Astrocyte (in vitro differentiated cells and primary cell): ENCODE data around the gene DSE. TPM values are rescaled to one million over a fixed set of nuclear protein-coding genes. Genes with fewer than 3 reads are reported as not detected.
"Not testable (repeated sequence)": the region's sequence is repeated elsewhere in the genome, so short reads cannot be mapped to it uniquely, and the experiment has no call there.

Experiments used
- DNase-seq: peaks from one replicate; pipeline ENCODE4 v3.0.0-alpha.2; 2010; ENCODE audit warnings: low read depth
- FAIRE-seq: peaks from 2 replicates; lab custom pipeline; 2011; peaks lifted over from hg19 to GRCh38; lab: Jason Lieb, UNC
- H2AFZ ChIP-seq: 2 replicates; pipeline ENCODE4 v1.6.0; 2012; ENCODE audit warnings: low read depth, low read length, inconsistent platforms
- H3K27ac ChIP-seq: 2 replicates; pipeline ENCODE4 v1.5.1; 2011; ENCODE audit warnings: low read depth, low read length, inconsistent platforms
- H3K27me3 ChIP-seq: 2 replicates; pipeline ENCODE4 v1.6.0; 2011; ENCODE audit warnings: low read length, inconsistent platforms; ENCODE audit not compliant: insufficient read depth
- H3K36me3 ChIP-seq: 2 replicates; pipeline ENCODE4 v1.5.1; 2011; ENCODE audit warnings: low read length, inconsistent platforms; ENCODE audit not compliant: insufficient read depth
- H3K4me1 ChIP-seq: 2 replicates; pipeline ENCODE4 v1.5.1; 2011; ENCODE audit warnings: low read length, inconsistent platforms; ENCODE audit not compliant: insufficient read depth
- H3K4me2 ChIP-seq: 2 replicates; pipeline ENCODE4 v1.6.0; 2012; ENCODE audit warnings: low read length, inconsistent platforms
- H3K4me3 ChIP-seq: 2 replicates; pipeline ENCODE4 v1.5.1; 2011; ENCODE audit warnings: low read depth, mild to moderate bottlenecking, low read length, inconsistent platforms; ENCODE audit not compliant: insufficient read depth
- H3K79me2 ChIP-seq: 2 replicates; pipeline ENCODE4 v1.6.0; 2012; ENCODE audit warnings: mild to moderate bottlenecking, low read length, inconsistent platforms; ENCODE audit not compliant: insufficient read depth
- H3K9ac ChIP-seq: 2 replicates; pipeline ENCODE4 v1.6.0; 2012; ENCODE audit warnings: mild to moderate bottlenecking, low read length, inconsistent platforms
- H3K9me3 ChIP-seq: 2 replicates; pipeline ENCODE4 v1.5.1; 2012; ENCODE audit warnings: low read depth, mild to moderate bottlenecking, low read length, inconsistent platforms; ENCODE audit not compliant: insufficient read depth
- H4K20me1 ChIP-seq: 2 replicates; pipeline ENCODE4 v1.6.0; 2012; ENCODE audit warnings: low read length, inconsistent platforms; ENCODE audit not compliant: insufficient read depth
- H3K27ac Mint-ChIP-seq: one replicate; pipeline ENCODE4 v1.8.0; 2021; ENCODE audit warnings: mild to moderate bottlenecking, mixed read lengths; ENCODE audit not compliant: unreplicated experiment
- H3K27me3 Mint-ChIP-seq: one replicate; pipeline ENCODE4 v1.8.0; 2021; ENCODE audit warnings: low read depth, mixed read lengths; ENCODE audit not compliant: unreplicated experiment
- H3K36me3 Mint-ChIP-seq: one replicate; pipeline ENCODE4 v1.8.0; 2021; ENCODE audit warnings: low read depth, mixed read lengths; ENCODE audit not compliant: unreplicated experiment
- H3K4me1 Mint-ChIP-seq: one replicate; pipeline ENCODE4 v1.8.0; 2021; ENCODE audit warnings: low read depth, mixed read lengths; ENCODE audit not compliant: unreplicated experiment
- H3K4me3 Mint-ChIP-seq: one replicate; pipeline ENCODE4 v1.8.0; 2021; ENCODE audit warnings: mild to moderate bottlenecking, moderate library complexity, mixed read lengths; ENCODE audit not compliant: unreplicated experiment
- H3K9me3 Mint-ChIP-seq: one replicate; pipeline ENCODE4 v1.8.0; 2021; ENCODE audit warnings: mild to moderate bottlenecking, mixed read lengths; ENCODE audit not compliant: unreplicated experiment
- CTCF ChIP-seq: IDR thresholded peaks from 2 replicates; pipeline ENCODE4 v1.5.1; 2011; ENCODE audit warnings: low read depth, mild to moderate bottlenecking, inconsistent platforms, low read length, moderate library complexity; ENCODE audit not compliant: insufficient read depth
- EZH2 ChIP-seq: IDR thresholded peaks from 2 replicates; pipeline ENCODE4 v1.6.1; 2012; ENCODE audit warnings: mild to moderate bottlenecking, low read length, inconsistent platforms; ENCODE audit not compliant: insufficient read depth
- total RNA-seq: library from RNA; stranded (reverse); gene quantifications from 2 replicates; pipeline ENCODE4 v1.2.1, GENCODE V29; 2021

DSE gene
- total RNA-seq, 1 donor from 2014 or later, result 83.2 TPM

- no peak overlapping the region for H3K4me3 ChIP-seq
- no peak overlapping the region for H3K4me3 Mint-ChIP-seq
- H2AFZ ChIP-seq, result no peak overlapping the region
- H3K9me3 Mint-ChIP-seq, result peaks cover 3% of the 10 kb centered on the region
- H4K20me1 ChIP-seq, result no peaks in the 10 kb centered on the region
- H3K4me1 Mint-ChIP-seq, result peaks cover 8% of the 10 kb centered on the region
- no peaks in the 10 kb centered on the region for H3K36me3 ChIP-seq
- no peak overlapping the region for H3K27ac Mint-ChIP-seq
- H3K9me3 ChIP-seq, result no peaks in the 10 kb centered on the region
- H3K4me2 ChIP-seq, result no peak overlapping the region
- H3K27me3 ChIP-seq, result no peaks in the 10 kb centered on the region
- no peaks in the 10 kb centered on the region for H3K4me1 ChIP-seq
- TF ChIP-seq EZH2 (no peak), CTCF (no peak)
- H3K79me2 ChIP-seq, result no peaks in the 10 kb centered on the region
- no peak overlapping the region for H3K27ac ChIP-seq
- no peaks in the 10 kb centered on the region for H3K27me3 Mint-ChIP-seq
- FAIRE-seq (no peak), DNase-seq (no peak)
- H3K36me3 Mint-ChIP-seq, result peaks cover 2% of the 10 kb centered on the region
- no peak overlapping the region for H3K9ac ChIP-seq
These were observed 40.2 kb upstream of the DSE start for GRCh38 chr6:116330511-116330910.

GRCh38 chr6:116332096-116332495, 38.7 kb upstream of the DSE start:
- Histone ChIP-seq H3K27ac (no peak overlapping the region), H3K4me2 (no peak overlapping the region), H3K36me3 (no peaks in the 10 kb centered on the region), H3K9ac (no peak overlapping the region), H3K79me2 (no peaks in the 10 kb centered on the region), H2AFZ (no peak overlapping the region), H3K4me3 (no peak overlapping the region), H3K4me1 (no peaks in the 10 kb centered on the region), H4K20me1 (no peaks in the 10 kb centered on the region), H3K27me3 (no peaks in the 10 kb centered on the region), H3K9me3 (no peaks in the 10 kb centered on the region)
- FAIRE-seq (no peak), DNase-seq (no peak)
- peaks cover 2% of the 10 kb centered on the region for H3K36me3 Mint-ChIP-seq
- peaks cover 11% of the 10 kb centered on the region for H3K4me1 Mint-ChIP-seq
- H3K4me3 Mint-ChIP-seq, result no peak overlapping the region
- no peaks in the 10 kb centered on the region for H3K27me3 Mint-ChIP-seq
- H3K27ac Mint-ChIP-seq, result no peak overlapping the region
- peaks cover 3% of the 10 kb centered on the region for H3K9me3 Mint-ChIP-seq
- TF ChIP-seq CTCF, result no peak
- TF ChIP-seq EZH2, result no peak

- H3K36me3 Mint-ChIP-seq, H3K4me1 Mint-ChIP-seq, H3K4me2 ChIP-seq, H3K9ac ChIP-seq, H3K9me3 Mint-ChIP-seq, H3K4me1 ChIP-seq, H3K79me2 ChIP-seq, H3K36me3 ChIP-seq, FAIRE-seq, H3K9me3 ChIP-seq, H4K20me1 ChIP-seq, H3K27ac ChIP-seq, H3K4me3 ChIP-seq, H3K27ac Mint-ChIP-seq, H3K27me3 ChIP-seq, H3K4me3 Mint-ChIP-seq, H2AFZ ChIP-seq, H3K27me3 Mint-ChIP-seq: not testable (repeated sequence)
- peak; percentile 71 for DNase-seq
These were observed 35.9 kb upstream of the DSE start for GRCh38 chr6:116334638-116335409.
